Non-pigmented ciliary epithelial cell (primary cell): Measurements from ENCODE around the gene WDR36.

Source experiments
- DNase-seq: peaks from one replicate; pipeline ENCODE4 v3.0.0-alpha.2; 2010; ENCODE audit warnings: low read depth

The WDR36 gene

DNA sequence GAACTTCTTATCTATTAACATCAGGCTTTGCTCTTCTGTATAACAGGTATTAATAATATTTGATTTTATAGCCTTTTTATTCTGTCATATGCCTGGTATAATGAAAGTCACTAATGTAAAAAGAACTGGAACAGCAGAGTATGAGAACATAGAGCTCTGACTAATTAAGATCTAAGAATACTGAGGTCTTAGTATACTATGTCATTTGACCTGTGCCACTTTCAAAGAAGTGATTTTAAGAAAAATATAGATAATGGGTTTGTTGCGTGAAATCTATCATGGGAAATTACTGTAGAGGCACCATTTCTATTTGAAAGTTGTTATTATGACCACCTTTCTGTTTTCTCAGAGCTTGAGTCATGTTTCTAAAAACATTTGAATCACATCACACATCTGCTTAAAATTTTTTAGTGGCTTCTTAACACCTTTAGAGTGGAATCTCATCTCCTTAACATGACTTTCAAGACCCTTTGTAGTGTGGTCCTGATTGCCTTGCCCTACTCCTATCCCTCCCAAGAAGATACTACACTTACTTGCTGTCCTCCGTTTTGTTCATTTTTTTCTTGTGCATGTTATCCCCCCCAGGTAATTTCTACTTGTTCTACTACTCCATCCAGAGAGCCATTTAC is 14.3 kb downstream of the WDR36 start:
- no peak for DNase-seq

DNA sequence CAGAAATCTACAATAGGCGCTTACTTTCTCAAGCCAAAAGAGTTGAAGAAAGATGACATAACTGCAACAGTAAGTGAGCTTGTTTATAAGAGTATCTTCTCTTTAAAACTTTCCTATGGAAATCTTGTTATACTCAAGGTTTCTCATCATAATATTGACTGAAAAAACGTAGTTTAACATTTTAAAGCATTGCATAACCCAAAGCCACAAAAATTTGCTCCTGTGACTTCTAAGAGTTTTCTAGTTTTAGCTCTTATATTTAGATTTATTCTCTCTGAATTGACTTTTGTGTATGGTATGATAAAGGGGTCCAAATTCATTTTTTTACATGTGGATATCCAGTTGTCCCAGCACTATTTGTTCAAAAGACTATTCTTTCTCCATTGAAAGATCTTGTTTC is 15.2 kb downstream of the WDR36 start:
- DNase-seq: no peak

DNA sequence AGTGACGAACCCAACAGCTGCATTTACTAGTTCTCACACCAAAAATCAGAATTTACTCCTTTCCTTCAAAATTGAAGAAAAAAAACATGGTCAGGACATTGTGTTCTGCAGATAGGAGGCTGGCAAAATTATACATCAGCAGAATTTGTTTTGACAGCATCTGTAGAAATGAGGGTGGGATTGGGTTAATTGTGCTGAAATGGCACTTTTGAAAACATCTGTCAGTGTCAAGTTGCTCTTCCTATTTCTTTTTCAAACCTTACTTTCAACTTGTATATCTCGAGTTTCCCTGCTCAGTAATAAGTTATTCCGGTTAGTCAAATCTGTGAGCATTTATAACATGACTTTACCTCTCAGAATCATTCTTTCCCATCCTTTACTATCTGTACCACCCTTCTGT is 19.8 kb downstream of the WDR36 start:
- DNase-seq: no peak

DNA sequence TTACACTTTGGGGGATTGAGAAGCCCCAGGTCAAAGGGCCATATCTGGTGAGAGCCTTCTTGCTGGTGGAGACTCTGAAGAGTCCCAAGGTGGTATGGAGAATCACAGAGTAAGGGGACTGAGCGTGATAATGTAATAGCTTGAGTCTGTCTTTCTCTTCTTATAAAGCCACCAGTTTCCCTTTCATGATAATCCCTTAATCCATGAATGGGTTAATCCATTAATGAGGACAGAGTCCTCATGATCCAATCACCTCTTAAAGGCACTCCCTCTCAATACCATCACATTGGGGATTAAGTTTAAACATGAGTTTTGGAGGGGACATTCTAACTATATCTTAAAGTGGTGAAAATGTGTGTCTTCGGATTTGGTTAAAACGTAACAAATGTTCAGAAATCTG is 21.5 kb downstream of the WDR36 start:
- DNase-seq: no peak

DNA sequence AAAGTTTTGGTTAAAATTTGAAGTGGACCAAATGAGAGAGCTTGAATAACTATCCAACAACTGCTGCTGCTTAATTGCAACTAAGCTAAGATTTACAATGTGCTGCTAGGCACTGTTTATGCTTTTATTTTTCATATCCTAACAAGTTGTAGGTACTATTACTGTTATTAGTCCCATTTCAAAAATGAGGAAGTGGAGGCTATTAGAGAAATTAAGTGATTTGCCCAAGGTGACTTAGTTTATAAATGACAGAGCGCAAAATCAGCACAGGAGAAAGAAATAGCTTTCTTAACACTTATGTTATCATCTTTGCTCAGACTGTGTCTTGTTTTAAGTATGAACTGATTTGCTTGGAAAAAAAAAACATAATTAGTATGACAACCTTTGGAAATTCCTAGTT is 23.1 kb downstream of the WDR36 start:
- DNase-seq: no peak

DNA sequence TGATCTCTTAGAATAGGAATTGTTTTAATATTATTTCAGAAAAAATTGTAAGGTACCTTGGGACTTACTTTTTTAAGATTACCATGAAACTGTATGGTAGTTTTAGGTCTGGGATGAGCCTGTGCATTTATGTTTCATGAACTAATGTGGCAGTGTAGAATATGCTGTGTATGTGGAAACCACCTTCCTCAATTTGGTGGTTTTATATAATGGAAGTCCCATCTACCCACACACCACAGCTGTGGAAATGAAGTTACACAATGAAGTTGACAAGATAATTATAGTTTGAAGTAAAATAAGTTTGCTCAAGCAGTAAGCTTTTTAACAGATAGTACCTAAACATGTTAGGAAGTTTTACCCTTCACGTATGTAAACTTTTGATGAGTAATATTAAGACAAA is 24.4 kb downstream of the WDR36 start:
- DNase-seq: no peak

DNA sequence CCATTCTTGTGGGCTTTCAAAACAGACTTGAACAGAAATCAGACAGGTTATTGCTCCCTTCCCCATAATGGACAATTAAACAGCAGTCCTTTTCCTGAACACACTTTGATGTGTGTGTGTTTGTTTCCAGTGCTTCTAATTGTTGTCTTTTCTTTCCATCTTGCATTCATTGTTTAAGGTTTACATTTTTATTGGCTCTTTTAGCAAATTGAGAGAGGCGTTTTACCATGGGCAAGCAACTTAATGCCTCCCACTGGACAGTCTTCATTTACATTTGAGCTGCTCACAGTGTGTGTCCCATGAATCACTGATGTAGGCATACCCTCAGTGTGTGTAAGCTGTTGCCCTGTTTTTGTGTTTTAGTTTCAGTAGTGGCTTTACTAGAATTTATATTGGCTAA is 25.0 kb downstream of the WDR36 start:
- DNase-seq: no peak

DNA sequence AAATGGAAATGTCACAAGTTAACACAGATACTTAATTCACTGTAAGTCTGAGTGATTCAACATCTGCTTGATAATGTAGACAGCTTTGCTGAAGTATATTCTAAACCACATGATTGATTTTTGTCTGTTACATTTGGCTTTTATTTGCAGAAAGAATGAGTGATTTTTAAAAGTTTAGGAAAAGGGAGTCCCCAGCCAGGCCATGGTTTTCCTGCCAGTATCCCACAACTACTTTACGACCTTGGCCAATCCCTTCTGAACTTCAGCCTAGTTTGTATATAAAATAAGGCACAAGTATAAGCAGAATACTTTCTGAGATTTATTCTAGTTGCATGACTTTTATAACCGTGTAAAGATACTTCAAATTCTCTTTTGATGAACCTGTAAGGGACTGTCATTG is 27.1 kb downstream of the WDR36 start:
- DNase-seq: no peak

DNA sequence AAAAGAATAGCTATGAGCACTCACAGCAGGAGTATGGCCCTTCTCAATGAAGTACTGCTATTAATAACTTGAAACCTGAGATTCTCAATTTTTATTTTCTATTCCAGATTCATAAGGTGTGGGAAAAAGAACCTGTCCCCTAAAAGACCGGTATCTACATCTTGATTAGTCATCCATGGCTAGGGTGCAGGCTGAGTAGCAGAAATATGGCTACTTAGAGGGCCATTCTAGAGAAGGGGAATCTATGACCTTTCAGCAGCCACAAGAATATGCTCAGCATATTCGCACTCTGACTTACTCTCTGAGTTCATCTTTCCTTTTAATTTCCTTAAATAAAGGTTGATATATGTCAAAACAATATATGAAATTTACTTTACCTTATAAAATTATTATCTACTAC is 27.7 kb downstream of the WDR36 start:
- no peak for DNase-seq

DNA sequence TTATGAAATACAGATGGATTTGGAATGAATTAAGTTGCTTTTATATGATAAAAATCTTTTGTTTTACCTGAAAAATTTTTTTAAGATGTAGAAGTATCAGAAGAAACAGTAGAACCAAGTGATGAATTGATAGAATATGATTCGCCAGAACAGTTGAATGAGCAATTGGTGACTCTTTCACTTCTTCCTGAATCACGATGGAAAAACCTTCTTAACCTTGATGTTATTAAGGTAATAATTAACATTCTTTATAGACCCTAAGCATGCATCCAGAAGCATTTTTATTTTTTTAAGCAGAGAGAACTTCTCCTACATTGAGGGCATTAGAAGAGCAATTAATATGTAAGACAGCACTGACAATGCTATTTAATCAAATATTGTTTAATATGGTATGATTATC is 28.8 kb downstream of the WDR36 start:
- no peak for DNase-seq

DNA sequence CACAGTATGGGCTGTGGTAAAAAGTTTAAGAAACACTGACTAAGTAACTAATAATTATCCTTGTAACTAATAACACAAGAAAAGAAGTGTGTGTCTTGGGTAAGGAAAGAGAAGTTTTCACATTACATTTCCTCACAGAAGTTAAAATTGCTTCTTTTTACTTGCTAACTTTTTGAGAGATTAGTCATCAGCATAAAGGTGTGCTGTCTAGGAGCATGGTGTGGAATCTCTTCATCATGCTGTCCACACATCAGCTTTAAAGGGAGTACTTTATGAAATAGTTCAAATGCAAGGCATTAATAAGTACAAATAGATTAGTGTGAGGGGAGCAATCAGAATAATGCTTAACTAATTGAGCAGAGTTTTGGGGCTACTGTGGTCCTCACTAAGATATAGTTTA is 29.8 kb downstream of the WDR36 start:
- DNase-seq: no peak

DNA sequence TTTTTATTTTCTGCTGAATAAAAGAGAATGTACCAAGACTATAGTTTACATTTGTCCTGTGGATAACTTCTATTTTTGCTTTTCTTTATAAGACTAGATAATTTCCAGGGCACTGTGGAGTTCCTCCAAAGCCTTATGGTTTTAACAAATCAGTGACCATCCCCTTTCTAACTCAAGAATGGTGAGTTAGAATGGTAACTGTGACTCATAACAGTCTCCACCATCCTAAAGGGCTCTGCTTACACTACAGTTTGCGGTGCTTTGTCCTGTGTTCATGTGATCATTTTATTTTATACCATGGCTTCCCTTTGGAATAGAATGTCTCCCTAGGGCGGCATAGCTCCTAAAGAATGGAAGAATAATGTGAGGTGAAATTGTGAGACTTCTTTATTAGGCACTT is 30.2 kb downstream of the WDR36 start:
- no peak for DNase-seq

DNA sequence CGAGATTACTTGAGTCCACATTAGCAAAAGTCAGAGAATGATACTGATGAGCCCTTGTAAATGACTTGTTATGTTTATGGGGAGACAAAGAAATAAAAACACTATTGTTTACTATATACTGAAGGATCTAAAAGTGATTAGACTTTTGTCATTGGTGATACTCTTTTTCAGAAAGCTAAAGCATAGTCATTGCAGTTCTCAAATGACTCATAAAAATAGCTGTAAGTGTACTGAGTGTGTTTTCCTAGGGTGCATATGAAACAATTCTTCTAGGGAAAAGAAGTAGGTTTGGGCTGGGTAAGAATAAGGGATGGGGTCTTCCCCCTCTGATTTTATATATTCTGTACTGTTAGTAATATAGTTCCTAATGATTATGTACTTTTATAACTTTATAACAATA is 32.6 kb downstream of the WDR36 start:
- DNase-seq: no peak

DNA sequence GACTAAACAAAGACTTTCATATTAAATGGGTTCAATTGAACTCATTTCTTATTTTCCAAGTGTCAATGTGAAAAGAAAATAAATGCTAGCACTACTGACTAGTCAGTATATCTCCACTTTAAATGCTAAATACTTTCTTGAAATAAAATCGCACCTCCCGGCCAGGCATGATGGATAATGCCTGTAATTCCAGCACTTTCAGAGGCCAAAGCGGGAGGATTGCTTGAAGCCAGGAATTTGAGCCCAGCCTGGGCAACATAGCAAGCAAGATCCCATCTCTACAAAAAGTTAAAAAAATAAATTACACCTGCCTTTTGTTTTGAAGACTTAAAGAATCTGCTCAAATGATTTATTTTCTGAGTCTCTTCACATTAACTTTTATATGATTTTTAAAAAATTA is 34.7 kb downstream of the WDR36 start:
- no peak for DNase-seq

DNA sequence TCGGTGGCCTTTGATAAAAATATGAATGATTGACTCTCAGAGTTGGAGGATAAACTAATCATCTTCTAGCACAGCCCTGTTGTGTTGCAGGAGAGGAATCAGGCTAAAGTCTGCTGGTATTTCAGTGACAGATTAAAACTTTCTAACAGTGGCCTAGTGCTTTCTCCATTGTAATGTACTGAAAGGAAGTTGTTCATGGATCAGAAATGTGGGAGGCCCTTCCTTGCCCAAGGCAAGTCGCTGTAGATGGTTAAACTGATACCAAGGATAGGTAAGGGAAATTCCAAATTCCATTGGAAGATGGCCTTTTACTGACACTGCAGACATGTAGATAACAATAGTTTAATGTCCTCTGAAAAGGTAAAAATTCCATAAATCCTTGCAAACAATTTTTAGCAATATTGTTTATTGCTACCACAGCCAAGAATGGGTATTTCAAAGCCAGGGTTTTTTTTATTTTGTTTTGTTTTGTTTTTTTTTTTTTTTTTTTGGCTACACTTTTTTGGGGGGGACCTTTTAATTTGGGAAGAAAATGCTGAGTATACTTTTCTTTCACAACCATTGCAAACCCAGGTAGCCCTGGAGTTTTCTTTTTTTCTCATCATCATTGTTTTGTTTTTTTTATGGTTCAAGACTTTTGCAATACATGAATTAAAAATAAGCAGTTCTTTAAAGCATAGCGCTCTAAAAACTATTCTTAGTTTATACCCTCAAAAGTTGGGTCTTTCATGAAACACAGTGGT is 35.5 kb downstream of the WDR36 start:
- no peak for DNase-seq

DNA sequence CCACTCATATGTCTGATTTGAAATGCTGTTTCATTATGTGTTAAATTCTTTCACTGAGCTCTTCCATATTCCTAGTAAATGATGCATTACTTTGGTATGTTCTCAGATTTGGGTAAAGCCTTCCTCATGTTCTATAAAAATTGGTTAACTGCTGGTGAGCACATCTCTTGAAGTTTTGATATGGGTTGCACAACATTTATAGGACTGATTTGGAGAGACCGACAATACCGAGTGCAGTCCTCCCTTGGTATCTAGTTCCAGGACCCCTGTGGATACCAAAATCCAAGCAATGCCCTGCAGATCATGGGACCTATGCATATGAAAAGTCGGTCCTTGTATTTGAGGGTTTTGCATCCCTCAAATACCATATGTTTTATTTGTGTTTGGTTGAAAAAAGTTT is 37.8 kb downstream of the WDR36 start:
- DNase-seq: no peak

DNA sequence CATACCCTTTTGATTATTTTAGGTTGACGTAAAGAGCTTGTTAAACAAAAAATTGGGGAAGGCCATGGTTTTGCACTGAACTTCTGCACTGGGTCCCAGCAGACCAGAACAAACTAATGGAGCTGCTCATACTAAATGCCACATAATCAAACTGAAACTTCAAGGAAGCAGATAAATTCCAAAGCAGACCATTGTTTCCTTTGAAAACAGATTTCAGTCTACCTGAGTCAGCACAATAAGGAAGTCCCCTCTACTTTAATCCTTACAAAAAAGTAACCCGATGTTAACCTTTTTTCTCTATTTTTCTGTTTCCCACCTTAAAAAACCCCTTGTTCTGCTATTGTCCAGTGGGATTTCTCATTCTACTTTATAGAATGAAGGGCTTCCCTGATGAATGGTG is 39.2 kb downstream of the WDR36 start:
- no peak for DNase-seq

DNA sequence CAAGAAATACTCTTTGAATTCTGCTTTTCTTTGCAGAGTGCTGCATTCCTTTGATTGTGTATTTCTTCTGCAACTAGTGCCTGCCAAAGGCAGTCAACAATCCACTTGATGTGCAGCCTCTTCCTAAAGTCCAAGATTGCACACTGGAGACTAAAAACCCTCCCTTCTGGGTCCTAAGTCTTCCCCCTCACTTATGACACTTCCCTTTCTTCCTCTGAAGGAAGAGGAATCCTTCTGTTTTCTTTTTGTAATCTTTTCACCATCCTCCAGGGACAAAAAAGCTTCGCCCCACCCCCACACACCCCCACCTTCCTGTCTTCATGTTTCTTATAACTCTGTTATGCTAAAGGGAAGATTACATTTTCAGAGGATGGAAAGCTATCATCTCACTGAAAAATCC is 39.9 kb downstream of the WDR36 start:
- DNase-seq: no peak

DNA sequence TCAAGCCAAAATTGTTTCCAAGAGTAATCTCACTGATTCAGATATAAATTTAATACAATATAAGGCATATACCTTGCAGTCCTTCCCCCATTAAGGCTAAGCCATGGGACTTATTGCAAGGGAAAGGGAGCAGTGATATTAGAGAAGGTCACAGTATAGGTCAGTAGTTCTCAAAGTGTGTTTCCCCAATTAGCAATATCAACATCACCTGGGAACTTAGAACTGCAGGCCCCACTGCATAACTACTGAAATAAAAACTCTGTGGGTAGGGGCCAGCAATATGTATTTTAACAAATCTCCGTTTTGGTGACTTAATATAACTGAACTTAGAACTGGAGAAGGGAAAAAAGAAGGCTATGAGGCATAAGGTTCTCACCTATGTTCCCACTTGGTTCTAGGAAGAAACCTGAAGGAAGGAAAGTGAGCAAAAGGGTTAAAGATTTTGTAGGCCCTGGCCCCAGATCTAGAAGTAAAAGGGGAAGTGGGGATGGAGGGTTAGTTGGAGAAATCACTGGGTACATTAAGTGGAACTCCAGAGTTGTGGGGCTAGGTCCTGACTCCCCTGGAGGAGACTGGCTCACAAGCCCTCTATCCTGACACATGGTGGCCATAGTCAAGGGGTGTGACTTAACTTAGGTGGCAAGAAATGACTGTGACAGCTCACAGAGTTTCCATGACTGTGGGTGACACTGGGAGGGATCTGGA is 40.7 kb downstream of the WDR36 start:
- no peak for DNase-seq

DNA sequence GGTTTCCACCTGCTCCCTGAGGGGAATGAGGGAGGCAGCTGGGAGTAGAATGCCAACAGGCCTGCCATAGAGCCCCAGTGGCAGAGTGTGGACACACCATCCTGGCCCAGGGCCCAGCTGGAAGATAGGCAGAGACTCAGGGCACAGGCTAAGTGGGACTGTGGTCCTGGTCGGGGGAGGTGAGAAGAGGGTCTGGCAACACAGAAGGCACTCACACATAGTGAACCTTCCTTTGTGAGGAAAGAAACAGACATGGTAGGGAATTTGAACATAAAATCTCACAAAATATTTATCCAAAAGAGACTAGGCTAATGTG is 41.2 kb downstream of the WDR36 start:
- no peak for DNase-seq

DNA sequence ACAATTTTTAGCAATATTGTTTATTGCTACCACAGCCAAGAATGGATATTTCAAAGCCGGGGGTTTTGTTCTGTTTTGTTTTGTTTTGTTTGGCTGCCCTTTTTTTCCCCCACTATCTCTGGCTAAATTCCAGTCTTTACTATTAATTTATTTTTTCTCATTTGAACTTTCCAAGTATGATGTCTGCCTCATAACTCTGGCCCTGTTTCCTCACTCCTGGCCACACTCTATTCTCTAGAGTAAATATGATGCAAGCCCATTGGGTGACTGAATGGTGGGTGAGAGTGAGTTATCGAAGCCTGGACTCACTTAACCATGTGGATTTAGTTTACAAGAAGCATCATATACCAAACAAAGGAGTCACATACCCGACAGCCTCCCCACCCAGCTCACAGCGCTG is 41.9 kb downstream of the WDR36 start:
- DNase-seq: no peak

DNA sequence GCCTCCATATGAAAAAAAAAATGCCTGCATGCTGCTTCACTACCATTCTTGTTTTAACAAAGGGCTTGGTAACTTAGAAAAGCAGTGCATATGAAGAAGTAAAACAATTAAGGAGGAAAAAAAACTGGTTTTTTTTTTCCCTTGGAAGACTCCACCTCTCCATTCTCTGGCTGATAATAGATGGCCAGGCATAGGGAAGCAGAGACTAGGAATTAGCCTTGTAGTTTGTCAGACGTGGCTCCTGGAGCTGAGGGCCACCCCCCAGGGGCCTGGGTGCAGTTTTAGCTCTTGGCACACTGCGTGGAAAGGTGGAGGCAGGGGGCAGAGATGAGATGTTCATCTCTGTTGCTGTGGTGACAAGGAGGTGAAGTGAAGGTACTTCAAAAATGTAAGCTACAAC is 42.7 kb downstream of the WDR36 start:
- no peak for DNase-seq

DNA sequence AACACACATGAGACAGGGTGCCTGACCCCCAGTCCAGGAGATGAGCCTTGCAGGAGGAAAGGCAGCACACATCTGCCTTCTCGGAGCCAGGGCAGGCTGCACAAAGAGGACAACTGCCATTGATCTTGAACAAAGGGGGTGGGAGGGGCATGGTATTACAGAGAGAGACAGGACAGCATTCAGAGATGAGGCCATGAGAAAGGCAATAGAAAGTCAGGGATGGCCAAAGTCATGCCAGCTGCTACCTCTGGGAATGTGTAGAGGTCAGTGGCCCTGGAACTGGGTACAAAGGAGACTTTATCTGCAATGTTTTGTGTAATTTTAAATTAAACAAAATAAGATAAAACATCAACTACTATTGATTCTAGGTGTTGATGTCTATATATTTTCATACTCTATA is 43.2 kb downstream of the WDR36 start:
- DNase-seq: no peak

DNA sequence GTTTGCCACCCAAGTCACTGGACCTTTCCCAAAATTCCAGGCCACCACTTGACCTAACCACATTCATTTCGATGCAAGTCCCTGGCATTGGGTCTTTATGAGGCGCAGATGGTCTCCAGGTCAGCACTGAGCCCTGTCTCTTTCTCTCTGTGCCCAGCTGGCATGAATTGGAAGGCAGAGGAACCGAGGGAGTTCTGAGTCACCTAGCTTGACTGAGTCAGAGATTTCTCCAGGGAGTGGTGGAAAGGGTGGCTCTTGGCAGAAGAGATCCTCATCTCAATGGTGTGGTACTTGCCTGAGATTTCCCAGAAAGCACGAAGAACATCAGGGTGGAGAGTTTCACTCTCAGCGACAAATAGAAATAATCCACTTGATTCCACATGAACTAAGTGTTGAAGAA is 43.8 kb downstream of the WDR36 start:
- DNase-seq: no peak
